Breast epithelium (tissue), 3 donors: ENCODE results near the gene ARCN1.

Experiments
- POLR2A ChIP-seq: fragments of 450-650 bp; IDR thresholded peaks from one replicate; pipeline ENCODE4 v1.6.1; 2016; ENCODE audit warnings: antibody characterized with exemption, mild to moderate bottlenecking, moderate library complexity
- POLR2AphosphoS5 ChIP-seq, 3 donors: sonication (generic); formaldehyde crosslinking; IDR thresholded peaks; one replicate each; pipeline ENCODE4 v1.6.1; 2017; ENCODE audit warnings: antibody characterized with exemption in 3 of 3
- TF ChIP-seq, protein P1 (sequence below), 3 donors: fragments of 450-650 bp; IDR thresholded peaks; one replicate each; pipeline ENCODE4 v1.5.1; 2016 to 2017; ENCODE audit warnings: antibody characterized with exemption in 3 of 3, mild to moderate bottlenecking in 3 of 3, moderate library complexity in 3 of 3

DNA sequence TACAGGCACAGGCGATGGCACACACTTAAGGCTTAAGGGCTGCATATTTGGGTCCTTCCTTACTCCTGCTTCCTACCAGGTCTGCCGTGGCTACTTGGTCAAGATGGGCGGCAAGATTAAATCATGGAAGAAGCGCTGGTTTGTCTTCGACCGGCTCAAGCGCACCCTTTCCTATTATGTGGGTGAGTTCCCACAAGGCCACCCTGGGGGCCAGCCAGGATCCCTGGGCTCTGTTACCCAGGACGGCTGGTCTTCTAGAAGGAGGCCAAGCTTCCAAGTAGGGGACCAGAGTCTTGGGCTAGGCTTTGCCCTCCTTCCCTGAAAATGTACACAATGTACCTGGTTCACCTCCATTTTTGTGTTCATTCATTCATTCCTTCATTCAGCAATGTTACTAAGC lies 78.2 kb downstream of the ARCN1 start:
- TF ChIP-seq, protein P1, sequence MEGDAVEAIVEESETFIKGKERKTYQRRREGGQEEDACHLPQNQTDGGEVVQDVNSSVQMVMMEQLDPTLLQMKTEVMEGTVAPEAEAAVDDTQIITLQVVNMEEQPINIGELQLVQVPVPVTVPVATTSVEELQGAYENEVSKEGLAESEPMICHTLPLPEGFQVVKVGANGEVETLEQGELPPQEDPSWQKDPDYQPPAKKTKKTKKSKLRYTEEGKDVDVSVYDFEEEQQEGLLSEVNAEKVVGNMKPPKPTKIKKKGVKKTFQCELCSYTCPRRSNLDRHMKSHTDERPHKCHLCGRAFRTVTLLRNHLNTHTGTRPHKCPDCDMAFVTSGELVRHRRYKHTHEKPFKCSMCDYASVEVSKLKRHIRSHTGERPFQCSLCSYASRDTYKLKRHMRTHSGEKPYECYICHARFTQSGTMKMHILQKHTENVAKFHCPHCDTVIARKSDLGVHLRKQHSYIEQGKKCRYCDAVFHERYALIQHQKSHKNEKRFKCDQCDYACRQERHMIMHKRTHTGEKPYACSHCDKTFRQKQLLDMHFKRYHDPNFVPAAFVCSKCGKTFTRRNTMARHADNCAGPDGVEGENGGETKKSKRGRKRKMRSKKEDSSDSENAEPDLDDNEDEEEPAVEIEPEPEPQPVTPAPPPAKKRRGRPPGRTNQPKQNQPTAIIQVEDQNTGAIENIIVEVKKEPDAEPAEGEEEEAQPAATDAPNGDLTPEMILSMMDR (IDR thresholded peaks at IDR 0.05): no peak
- TF ChIP-seq POLR2AphosphoS5 (IDR thresholded peaks at IDR 0.05): no peak
- no peak for TF ChIP-seq POLR2A
